Endothelial cell of umbilical vein (primary cell): ENCODE data around the gene FHDC1. TPM values are rescaled to one million over a fixed set of nuclear protein-coding genes. Genes with fewer than 3 reads are reported as not detected.

Experiments used
- BruUV-seq: library from RNA; stranded (reverse); fragments of 400-500 nt; replicated peaks from 2 replicates; lab custom pipeline; 2021; lab: Mats Ljungman, UMichigan
- CTCF ChIA-PET: fragments of 300-600, 350-600 bp; sonication (Branson Sonifier 250); formaldehyde crosslinking; loops from one replicate; lab custom pipeline; 2021; ENCODE audit warnings: antibody characterized with exemption, inconsistent platforms; lab: Charles Lee
- POLR2A ChIA-PET: fragments of 300-600, 350-600 bp; sonication (Branson Sonifier 250); formaldehyde crosslinking; loops from one replicate; lab custom pipeline; 2021; ENCODE audit warnings: antibody characterized with exemption, inconsistent platforms; lab: Charles Lee
- DNase-seq: peaks from one replicate; pipeline ENCODE4 v3.0.0-alpha.2; 2011; ENCODE audit warnings: low read depth, low spot score
- FAIRE-seq: peaks from 2 replicates; lab custom pipeline; 2011; peaks lifted over from hg19 to GRCh38; lab: Jason Lieb, UNC
- H2AFZ ChIP-seq: 2 replicates; pipeline ENCODE4 v1.6.0; 2012; ENCODE audit warnings: low read depth, low read length, control low read depth, inconsistent platforms
- H3K27ac ChIP-seq: 2 replicates; pipeline ENCODE4 v1.5.1; 2011; ENCODE audit warnings: low read depth, mild to moderate bottlenecking, control low read depth, low read length, moderate library complexity; ENCODE audit not compliant: insufficient read depth
- H3K27me3 ChIP-seq, 2 experiments: 2 replicates each; pipeline versions ENCODE4 v1.6.0 to v1.6.1; 2011; ENCODE audit warnings: low read length in 2 of 2, mixed read lengths in 1 of 2; ENCODE audit not compliant: control insufficient read depth in 2 of 2, insufficient read depth in 2 of 2
- H3K36me3 ChIP-seq, 2 experiments: 2 replicates in 1 of 2; 3 replicates in 1 of 2; pipeline ENCODE4 v1.5.1; 2011; ENCODE audit warnings: low read length in 2 of 2, mild to moderate bottlenecking in 1 of 2, moderate library complexity in 1 of 2; ENCODE audit not compliant: control insufficient read depth in 2 of 2, insufficient read depth in 2 of 2; ENCODE audit errors: extremely low read depth in 1 of 2
- H3K4me1 ChIP-seq: 3 replicates; pipeline ENCODE4 v1.5.1; 2011; ENCODE audit warnings: mild to moderate bottlenecking, low read length; ENCODE audit not compliant: control insufficient read depth, insufficient read depth; ENCODE audit errors: extremely low read depth
- H3K4me2 ChIP-seq: 2 replicates; pipeline ENCODE4 v1.6.1; 2011; ENCODE audit warnings: low read length, control low read depth, mixed read lengths; ENCODE audit not compliant: insufficient read depth
- H3K4me3 ChIP-seq, 3 experiments: fragments of 200-600 bp in 1 of 3; sonication (generic), shearing (Covaris generic) in 1 of 3; replicated peaks in 1 of 3; 2 replicates each; pipeline ENCODE4 v1.5.1; 2011 to 2016; ENCODE audit warnings: control low read depth in 3 of 3, low read length in 3 of 3, mild to moderate bottlenecking in 2 of 3, inconsistent platforms in 1 of 3, low read depth in 1 of 3, moderate library complexity in 1 of 3; ENCODE audit not compliant: insufficient read depth in 1 of 3
- H3K79me2 ChIP-seq: 2 replicates; pipeline ENCODE4 v1.6.0; 2012; ENCODE audit warnings: low read length, inconsistent platforms; ENCODE audit not compliant: control insufficient read depth, insufficient read depth
- H3K9ac ChIP-seq: replicated peaks from 2 replicates; pipeline ENCODE3; 2011; ENCODE audit warnings: low read length, control low read depth; ENCODE audit not compliant: insufficient read depth; ENCODE audit errors: extremely low read depth
- H3K9me1 ChIP-seq: replicated peaks from 3 replicates; pipeline ENCODE4 v1.6.0; 2011; ENCODE audit warnings: mild to moderate bottlenecking, low read length; ENCODE audit not compliant: control insufficient read depth, insufficient read depth; ENCODE audit errors: extremely low read depth
- H3K9me3 ChIP-seq: replicated peaks from 2 replicates; pipeline ENCODE4 v1.5.1; 2012; ENCODE audit warnings: low read length, inconsistent platforms; ENCODE audit not compliant: control insufficient read depth, insufficient read depth
- H4K20me1 ChIP-seq: replicated peaks from 2 replicates; pipeline ENCODE3; 2011; ENCODE audit warnings: mild to moderate bottlenecking, low read length; ENCODE audit not compliant: control insufficient read depth, insufficient read depth; ENCODE audit errors: extremely low read depth
- EZH2 ChIP-seq: IDR thresholded peaks from 2 replicates; pipeline ENCODE4 v1.6.1; 2012; ENCODE audit warnings: borderline replicate concordance, low read depth, mild to moderate bottlenecking, moderate library complexity, low read length, inconsistent platforms; ENCODE audit not compliant: severe bottlenecking
- FOS ChIP-seq: IDR thresholded peaks from 2 replicates; pipeline ENCODE4 v1.6.1; 2011; ENCODE audit warnings: mild to moderate bottlenecking, low read length, moderate library complexity, borderline replicate concordance; ENCODE audit not compliant: insufficient read depth
- JUN ChIP-seq: IDR thresholded peaks from 2 replicates; pipeline ENCODE4 v1.6.1; 2011; ENCODE audit warnings: borderline replicate concordance, low read depth; ENCODE audit not compliant: insufficient read length, insufficient read depth
- POLR2AphosphoS5 ChIP-seq: IDR thresholded peaks from 2 replicates; pipeline ENCODE4 v1.6.1; 2012; ENCODE audit warnings: low read depth, mild to moderate bottlenecking, control low read depth, low read length, moderate library complexity; ENCODE audit not compliant: insufficient read depth
- dilution Hi-C: fragments of 300-500 bp; cut with MboI; formaldehyde crosslinking; loops from one replicate; pipeline ENCODE4 v1.15.0; 2019; ENCODE audit warnings: low sequenced_read_pairs; ENCODE audit not compliant: extremely low pct_ligation_motif_present
- intact Hi-C: fragments of 100-400 bp; cut with micrococcal nuclease; formaldehyde crosslinking; loops from one replicate; pipeline ENCODE4 v1.10.0; 2022
- polyA plus RNA-seq, 4 experiments: library from polyadenylated mRNA; depleted of rRNA in 3 of 4; stranded (reverse) in 3 of 4; unstranded in 1 of 4; fragments of >200 nt; gene quantifications; 2 replicates each; pipeline versions ENCODE4 v1.2.1 to v1.2.3, GENCODE V29; 2011 to 2012; ENCODE audit warnings: missing spikeins in 1 of 4
- total RNA-seq: library from RNA; stranded (reverse); gene quantifications from 2 replicates; pipeline ENCODE4 v1.2.3, GENCODE V29; 2021

FHDC1 gene
- total and polyA plus RNA-seq, 2 donors (not counting 3 experiments of a cell fraction or from before 2014, with no cell fraction given), result 0.03 to 0.18 TPM

DNA sequence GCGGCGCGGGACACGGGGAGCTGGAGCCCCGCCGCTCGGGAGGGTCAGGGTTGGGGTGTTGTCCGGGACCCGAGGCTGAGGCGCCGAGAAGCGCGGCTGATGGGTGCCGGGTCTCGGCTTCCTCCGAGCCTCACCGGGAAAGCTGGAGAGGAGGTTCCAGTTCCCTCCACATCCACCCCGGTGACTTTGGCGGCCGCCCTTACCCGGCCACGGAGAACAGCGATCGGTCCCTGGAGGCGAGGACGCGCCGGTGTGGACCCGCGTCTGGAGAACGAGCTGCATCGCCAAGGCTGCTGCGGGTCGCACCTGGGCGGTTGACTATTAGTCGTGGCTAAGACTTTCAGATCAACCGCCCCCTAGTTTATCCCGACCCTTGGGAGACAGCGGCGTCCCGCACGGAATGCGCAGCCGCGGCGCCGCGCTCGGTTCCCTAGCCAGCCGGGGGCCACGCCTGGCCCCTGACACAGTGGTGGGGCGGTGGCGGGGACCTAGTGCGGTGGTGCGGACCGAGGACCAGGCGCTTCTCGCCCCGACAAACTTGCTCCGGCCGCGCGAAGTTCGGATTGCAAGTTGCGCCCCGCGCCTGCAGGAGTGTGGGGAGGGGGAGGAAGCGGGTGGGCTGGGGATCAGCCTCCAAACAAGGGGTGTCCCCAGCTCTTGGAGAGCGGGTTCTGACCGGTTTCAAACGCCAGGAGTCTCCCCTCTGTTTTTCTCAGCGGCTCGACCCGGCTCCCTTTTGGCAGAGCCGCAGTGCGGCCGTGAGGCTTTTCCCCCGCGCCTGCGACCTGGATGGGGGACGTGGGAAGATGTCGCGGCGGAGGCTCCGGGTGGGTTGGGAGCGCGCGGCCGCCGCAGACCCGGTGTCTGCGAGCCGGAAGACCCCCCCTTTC lies 568 bp downstream of the FHDC1 start:
- Histone ChIP-seq H4K20me1 (no peaks in the 10 kb centered on the region), H3K9ac (no peak overlapping the region), H3K4me3 (peak overlapping the region; percentile 49 to 54 (median 51)), H3K79me2 (no peaks in the 10 kb centered on the region), H3K9me1 (no peaks in the 10 kb centered on the region), H3K27me3 (peaks cover 44 to 67% of the 10 kb centered on the region in 2 experiments), H3K27ac (no peak overlapping the region), H3K4me1 (peaks cover 17% of the 10 kb centered on the region), H3K9me3 (no peaks in the 10 kb centered on the region), H3K36me3 (no peaks in the 10 kb centered on the region), H2AFZ (peak overlapping the region; percentile 71), H3K4me2 (peak overlapping the region; percentile 85)
- intact Hi-C loops, result loop anchor here (10.0 kb wide), 2 partner anchors 148 to 188 kb away; no protein-coding TSS in a partner anchor
- ChIA-PET CTCF (interaction anchor here (0.9 to 1.3 kb wide), 3 partner anchors 28 to 191 kb away, joined by 3 to 4 read pairs (median 3); no protein-coding TSS in a partner anchor), POLR2A (no interaction called here)
- peak; percentile 21 for DNase-seq
- FAIRE-seq, result no peak
- no TSS peak for BruUV-seq
- dilution Hi-C loops, result no loop called here
- peak; percentile 55 for TF ChIP-seq EZH2
- no peak for TF ChIP-seq JUN
- TF ChIP-seq FOS, result no peak
- no peak for TF ChIP-seq POLR2AphosphoS5
